GM21528 (cell line): ENCODE data around the gene CHRNA5.
"Not testable (repeated sequence)": the region's sequence is repeated elsewhere in the genome, so short reads cannot be mapped to it uniquely, and the experiment has no call there.

ENCODE experiments used
- ATAC-seq: cut with Tn5 transposase; IDR thresholded peaks from one replicate; pipeline ENCODE4 v1.9.1; 2021; ENCODE audit warnings: mild to moderate bottlenecking, moderate library complexity; ENCODE audit not compliant: unreplicated experiment, low FRiP score

CHRNA5 gene

DNA sequence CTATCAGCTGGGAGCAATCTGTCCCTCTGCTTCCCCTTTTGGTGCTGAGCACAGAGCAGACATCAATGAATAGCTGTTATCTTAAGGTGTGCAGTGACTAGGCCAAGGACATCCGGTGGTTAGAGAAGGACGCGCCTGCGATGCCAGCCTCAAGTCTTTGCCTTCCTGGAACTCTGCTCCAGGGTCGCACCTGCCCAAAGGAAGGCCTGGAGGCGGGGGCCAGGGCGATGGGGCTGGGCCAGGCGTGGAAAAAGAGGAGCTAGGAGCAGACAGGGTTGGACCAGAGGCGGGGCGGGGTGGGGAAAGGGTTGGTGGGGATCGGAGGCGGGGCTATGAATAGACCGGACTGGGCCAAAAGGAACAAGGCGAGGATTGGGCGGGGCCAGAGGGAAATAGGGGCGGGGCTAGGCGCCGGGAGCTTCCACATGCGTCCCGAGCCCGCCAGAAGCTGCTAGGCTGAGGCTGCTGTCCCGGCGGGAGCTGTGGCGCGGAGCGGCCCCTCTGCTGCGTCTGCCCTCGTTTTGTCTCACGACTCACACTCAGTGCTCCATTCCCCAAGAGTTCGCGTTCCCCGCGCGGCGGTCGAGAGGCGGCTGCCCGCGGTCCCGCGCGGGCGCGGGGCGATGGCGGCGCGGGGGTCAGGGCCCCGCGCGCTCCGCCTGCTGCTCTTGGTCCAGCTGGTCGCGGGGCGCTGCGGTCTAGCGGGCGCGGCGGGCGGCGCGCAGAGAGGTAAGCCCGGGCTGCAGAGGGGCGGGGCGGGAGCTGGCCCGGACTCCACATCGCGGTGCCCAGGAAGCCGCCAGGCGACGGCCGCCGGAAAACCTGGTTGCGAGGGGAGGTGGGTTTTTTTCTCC is at the start of gene CHRNA5:
Gene CHRNA5 (plus strand): TSS at position 424 of the 854 bp plus-strand sequence. CDS start 200 bp downstream, at position 624.
- peak; percentile 58 for ATAC-seq

DNA sequence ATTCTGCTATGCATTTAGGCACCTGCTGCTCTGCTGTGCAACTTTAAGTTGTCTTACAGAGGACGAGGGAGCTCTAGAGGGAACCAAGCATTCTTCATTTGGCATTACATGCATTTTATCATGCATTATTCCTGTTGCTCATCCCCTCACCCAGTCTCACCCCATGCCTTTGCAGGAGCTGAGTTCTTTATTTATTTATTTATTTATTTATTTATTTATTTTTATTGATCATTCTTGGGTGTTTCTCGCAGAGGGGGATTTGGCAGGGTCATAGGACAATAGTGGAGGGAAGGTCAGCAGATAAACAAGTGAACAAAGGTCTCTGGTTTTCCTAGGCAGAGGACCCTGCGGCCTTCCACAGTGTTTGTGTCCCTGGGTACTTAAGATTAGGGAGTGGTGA is 45.3 kb upstream of the CHRNA5 start:
- ATAC-seq = not testable (repeated sequence)

DNA sequence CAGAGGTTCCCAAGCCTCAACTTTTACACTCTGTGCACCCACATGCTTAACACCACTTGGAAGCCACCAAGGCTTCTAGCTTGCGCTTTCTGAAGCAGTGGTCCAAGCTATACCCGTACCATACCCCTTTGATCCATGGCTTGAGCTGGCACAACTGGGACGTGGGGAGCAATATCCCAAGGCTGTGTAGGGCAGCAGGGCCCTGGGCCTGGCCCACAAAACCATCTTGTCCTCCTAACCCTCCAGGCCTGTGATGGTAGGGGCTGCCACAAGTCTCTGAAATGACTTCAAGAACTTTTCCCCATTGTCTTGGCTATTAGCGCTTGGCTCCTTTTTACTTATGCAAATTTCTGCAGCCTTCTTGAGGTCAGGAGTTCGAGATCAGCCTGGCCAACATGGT is 41.1 kb upstream of the CHRNA5 start:
- ATAC-seq = no peak

DNA sequence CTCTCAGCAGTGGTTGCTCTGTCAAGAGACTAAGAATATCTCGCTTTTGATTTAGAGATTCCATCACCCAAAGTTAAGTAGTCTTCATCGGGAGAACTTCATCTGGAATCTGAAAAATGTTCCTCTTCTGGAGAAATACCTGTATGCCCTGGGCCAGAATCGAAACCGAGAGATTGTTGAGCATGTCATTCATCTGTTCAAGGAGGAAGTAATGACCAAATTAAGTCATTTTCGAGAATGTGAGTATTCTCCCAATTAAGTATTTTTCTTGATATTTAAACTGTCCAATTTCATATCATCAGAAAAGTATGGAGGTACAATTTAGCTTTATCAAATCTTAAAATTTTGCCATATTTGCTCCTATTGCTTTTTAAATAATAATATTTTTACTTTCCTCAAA is 38.0 kb upstream of the CHRNA5 start:
- no peak for ATAC-seq

DNA sequence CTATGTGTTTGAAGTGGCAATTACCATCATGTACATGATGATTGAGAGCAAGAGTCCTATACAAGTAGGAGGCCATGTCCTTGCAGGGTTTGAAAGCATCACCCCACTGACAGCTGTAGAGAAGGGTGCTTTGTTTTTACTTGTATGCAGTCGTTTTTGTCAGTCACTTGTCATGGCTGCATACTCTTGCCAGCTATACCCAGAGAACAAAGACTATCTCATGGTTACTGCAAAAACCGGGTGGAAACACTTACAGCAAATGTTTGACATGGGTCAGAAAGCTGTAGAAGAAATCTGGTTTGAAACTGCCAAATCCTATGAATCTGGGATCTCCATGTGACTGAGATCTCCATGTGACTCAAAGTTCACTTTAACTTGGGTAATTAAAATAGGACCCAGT is 32.0 kb upstream of the CHRNA5 start:
- ATAC-seq = no peak

DNA sequence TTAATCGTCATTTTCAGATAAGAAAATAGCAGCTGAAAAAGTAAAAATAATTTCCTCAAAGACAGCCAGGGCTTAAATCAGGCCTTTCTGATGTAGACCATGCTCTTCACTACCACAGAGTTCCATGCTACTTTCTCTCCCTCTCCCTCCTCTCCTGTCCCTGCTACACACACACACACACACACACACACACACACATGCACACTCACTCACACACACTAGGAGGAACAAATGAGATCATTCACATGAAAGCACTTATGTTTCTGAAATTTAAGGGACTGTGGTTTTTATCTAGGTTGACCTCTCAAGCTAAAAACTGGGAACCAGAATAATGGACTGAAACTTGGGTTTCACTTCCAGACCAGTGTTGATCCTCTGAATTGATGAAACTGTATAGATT is 29.2 kb upstream of the CHRNA5 start:
- no peak for ATAC-seq

DNA sequence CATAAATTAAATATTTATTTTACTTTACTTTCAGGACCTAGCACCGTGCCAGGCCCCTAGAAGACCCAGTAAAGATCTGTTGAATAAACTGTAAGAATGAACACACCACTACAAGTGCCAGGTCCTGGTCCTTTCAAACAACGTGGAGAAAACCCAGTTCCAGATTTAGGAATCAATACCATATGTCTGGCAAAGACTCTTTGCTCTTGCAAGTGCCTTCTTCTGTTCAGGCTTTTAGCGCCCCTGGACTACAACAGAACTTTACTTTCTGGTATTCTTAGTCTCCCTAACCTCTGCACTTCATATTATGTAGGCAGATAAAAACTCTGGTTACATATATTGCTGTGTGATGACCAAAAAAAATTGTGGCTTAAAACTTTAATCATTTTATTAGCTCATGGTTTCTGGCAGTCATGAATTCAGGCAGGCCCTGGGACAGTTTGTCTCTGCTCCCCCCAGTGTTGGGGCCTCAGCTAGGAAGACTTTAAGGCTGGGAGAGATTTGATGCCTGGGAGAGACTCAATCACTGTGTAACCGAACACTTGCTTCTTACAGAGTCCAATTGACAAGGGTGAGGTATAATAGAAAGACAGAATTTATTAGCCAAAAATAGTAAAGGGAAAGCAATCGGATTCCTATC is 27.9 kb upstream of the CHRNA5 start:
- ATAC-seq = no peak

DNA sequence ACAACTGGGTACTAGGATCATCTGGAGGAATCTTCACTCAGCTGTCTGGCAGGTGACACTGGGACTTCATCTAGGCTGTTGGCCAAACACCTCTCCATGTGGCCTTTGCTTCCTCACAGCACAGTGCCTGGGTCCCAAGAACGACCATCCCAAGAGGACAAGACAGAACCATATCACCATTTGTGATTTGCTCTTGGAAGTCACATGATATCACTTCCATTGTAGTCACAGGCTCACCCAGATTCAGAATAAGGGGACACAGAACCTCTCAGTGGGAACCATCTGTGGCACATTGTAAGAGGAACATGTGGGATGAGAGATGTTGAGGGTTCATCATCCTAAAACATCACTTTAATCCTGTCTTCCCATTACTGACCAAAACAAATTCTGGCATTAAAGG is 27.0 kb upstream of the CHRNA5 start:
- ATAC-seq = no peak

DNA sequence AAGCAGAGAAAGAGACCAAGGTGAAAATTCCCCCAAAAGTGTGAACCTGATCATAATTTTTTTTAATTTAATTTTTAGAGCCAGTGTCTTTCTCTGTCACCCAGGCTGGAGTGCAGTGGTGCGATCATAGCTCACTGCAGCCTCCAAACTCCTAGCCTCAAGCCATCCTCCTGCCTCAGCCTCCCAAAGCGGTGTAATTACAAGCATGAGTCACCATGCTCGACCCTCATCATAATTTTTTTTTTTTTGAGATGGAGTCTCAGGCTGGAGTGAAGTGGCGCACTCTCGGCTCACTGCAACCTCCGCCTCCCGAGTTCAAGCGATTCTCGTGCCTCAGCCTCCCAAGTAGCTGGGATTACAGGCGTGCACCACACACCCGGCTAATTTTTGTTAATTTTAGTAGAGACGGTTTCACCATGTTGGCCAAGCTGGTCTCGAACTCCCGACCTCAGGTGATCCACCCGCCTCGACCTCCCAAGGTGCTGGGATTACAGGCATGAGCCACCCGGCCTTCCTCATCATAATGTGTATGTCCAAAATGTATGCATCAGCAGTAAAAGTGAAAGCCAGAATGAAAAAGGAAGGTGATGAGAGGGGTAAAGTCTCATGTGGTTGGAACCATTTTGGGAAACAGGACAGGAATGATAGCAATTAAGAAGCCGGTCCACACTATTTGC is 25.7 kb upstream of the CHRNA5 start:
- ATAC-seq = not testable (repeated sequence)

DNA sequence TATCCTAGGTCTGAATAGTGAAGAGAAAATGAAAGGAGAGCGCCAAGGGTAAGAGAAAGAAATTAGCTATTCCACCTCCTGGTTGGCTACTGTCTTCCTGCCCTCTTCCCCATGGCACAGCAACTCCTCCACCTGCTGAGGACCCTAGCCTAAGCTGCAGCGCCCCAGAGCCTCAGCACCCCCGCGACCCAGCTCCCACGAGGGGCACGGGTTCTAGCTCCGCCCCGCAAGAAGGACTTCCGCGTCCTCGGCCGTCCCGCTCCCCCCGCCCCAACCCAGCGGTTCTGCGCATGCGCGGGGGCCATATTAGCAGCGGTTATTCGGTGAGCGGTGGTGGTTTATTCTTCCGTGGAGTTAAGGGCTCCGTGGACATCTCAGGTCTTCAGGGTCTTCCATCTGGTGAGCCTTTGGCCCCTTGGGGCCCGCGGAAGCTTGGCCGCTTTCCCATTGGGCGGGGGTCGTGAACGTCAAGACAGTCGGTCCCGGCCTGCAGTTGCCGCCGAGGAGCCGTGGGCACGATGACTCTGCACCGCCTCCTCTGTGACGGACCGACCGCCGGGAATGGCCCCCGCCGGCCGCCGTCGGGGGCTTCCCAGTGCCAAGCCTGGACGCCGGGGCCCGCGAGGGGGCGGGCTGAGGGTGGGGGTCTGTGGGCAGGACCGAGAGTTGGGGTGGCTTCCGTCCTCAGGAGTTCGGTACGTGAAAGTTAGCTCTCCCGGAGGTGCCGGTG is 25.0 kb upstream of the CHRNA5 start, which contains the start of gene PSMA4:
Gene PSMA4 (plus strand): TSS at position 304 of the 730 bp plus-strand sequence. CDS start 1,484 bp downstream, outside the sequence.
- peak; percentile 78 for ATAC-seq

DNA sequence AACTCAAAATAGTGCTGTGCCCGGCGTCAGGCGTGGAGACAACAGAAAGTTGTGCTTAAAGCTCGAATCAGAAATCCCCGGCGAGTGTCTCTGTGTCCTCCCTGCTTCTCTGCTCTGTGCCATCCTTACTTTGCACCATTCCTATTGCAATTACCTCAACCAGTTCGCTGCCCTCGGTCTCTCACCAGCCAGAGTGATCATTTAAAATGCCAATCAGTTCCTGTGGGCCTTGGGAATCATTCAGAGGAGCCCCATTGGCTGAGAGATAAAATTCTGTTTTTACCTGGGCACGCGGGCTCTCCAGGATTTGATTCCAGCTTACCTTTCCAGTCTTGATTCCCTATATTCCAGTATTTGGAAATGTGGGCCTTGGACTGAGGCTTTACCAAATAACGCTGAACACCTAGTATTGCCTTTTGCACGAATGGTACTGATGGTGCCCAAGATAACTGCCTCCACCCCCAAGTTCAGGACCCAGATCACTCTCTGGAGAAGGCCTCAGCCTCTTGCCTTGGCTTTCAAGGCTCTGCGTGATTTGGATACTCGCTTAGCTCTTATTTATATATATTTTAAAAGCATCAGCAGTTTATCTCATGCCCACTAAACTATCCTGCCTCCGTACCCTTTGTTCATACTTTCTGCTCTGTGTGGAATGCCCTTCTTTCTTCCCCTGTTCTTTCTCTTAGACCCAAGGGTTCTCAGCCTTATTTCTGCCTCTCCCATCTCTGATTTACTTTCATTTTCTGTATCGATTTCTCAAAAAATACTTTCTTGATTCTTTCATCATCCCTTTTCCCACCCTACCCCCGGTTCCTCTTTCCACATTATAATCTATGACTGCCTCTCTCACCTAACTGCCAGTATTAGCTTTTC is 24.2 kb upstream of the CHRNA5 start:
- no peak for ATAC-seq

DNA sequence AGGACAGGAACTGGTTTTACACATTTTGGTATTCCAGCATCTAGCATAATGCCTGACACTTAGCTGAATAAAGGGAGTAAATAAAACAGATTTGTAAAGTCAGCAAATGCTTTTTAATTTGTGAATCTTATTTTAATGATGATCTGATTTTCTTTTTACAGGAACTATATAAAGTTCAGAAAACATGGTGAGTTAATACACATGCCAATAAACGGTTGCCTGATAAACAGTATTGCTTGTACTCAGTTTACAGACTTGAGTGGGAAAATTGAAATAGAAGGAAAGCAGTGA is 23.6 kb upstream of the CHRNA5 start:
- ATAC-seq = no peak

DNA sequence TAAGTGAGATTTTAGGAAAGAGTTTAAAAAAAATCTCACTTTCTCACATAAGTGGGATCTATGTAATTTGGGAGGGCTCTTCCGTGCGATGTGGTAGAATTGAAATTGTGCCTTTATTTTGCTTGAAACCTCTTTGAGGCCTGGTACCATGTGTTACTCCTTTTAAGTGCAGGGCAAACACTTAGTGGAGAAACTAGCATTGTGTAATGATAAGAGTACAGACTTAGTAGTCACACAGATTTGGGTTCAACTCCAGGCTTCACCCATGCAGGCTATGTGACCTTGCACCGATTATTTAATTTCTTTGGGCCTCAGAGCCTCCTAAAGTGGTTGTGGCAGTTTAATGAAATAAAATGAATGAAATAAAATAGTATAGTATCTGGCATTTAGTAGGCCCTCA is 22.7 kb upstream of the CHRNA5 start:
- no peak for ATAC-seq

DNA sequence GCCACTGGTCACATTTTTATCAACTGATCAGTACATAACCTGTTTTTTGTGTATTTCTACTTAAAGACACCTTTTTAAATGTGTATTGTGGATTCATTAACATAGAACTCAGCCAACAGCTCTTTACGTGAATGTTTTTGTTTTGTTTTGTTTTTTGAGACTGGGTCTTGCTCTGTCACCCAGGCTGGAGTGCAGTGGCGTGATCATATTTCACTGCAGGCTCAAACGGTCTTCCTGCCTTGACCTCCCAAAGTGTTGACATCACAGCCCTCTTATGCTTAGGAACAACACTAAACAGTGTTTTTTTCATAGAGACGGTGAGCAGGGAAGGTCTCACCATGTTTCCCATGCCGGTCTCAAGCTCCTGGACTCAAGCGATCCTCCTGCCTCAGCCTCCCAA is 15.1 kb upstream of the CHRNA5 start:
- no peak for ATAC-seq

DNA sequence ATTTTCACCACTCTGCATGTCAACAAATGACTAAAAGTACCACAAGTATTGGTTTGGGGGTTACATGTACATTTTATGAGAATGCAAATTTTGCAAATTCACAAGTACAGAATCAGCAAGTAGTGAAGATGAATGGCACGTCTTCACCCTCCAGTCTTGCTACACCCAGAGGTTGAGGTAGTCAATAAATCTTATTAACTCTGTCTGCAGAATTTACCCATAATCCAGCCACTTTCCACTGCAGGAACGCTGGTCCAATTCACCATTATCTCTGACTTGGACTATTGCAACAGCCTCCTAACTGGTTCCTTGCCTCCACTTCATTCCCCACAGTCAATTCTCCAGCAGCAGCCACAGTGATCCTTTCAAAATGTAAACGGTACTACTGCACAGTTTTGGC is 14.5 kb upstream of the CHRNA5 start:
- no peak for ATAC-seq

DNA sequence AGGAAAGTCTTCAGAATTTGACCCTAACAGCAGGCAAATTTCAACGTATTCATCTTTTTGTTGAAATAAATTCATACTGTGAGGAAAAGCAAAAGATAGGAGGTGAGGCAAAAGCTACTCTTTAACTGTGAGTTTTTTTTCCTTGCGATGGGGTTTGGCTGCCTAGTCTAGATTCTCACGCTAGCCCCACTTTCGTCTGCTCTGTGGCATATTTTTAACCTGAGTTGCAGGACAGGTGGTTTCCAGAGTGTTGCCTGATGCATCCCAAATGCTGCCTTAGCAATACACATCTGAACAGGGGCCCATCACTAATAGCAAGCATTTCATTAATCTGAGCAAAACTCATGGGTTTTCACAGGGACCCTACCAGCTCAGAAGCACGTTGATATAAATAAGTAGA is 13.4 kb upstream of the CHRNA5 start:
- no peak for ATAC-seq

DNA sequence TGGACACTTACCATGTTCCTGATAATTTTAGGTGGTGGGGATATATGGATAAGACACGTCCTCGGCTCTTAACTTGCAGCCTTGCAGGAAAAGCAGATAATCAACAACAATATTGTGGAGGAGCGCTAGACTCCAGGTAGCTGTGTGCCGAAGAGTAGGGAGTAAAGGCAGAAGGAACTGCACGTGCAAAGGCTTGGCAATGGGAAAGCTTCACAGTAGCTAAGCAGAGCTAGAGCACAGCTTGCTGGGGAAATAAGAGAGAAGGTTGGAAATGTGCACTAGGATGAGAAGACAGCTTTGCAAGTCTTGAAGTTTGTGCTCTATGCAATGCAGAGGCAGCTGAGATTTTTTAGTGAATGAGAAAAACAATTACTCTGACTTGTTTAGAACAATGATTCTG is 12.7 kb upstream of the CHRNA5 start:
- no peak for ATAC-seq

DNA sequence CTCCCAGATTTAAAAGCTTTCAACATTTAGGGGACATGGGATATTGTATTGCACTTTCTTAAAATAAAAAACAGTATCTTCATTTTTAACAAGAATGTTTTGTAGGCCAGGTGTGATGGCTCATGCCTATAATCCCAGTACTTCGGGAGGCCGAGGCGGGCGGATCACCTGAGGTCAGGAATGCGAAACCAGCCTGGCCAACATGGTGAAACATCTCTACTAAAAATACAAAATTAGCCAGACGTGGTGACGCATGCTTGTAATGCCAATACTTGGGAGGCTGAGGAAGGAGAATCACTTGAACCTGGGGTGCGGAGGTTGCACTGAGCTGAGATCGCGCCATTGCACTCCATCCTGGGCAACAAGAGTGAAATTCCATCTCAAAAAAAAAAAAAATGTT is 5.1 kb upstream of the CHRNA5 start:
- ATAC-seq = not testable (repeated sequence)

DNA sequence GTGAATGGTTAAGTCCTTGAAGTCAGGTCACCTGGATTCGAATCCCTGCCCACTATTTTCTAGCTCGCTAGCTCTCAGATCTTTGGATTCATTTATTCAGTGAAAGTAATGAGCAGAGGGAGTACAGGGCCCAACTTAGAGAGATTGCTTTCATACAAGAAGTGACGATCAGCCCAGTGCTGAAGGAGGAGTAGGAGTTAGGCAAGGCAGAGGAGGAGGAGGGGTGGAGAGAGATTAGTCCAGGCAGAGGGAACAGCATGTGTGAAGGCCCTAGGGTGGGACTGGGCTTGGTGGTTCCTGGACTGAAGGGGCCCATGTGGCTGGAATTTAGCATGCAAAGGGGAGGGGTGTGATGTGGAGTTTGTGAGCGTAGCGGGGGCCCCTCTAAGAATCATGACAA is 3.8 kb upstream of the CHRNA5 start:
- no peak for ATAC-seq

DNA sequence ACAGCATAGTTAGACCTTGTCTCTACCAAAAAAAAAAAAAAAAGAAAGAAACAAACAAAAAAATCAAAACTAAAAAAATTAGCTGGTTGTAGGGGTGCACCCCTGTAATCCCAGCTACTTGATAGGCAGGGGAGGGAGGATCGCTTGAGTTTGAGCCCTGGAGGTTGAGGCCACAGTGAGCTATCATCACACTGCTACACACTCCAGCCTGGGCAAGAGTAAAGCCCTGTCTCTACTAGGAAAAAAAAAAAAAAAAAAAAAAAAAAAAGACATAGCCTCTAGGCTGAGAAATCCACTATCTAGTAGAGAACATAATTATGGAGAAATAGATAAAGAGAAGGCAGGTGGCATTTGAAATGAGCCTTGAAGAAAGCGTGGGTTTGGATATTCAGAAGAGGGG is 2.2 kb upstream of the CHRNA5 start:
- no peak for ATAC-seq
